ENCODE results near the gene TJP2.
"Not testable (repeated sequence)": the region's sequence is repeated elsewhere in the genome, so short reads cannot be mapped to it uniquely, and the experiment has no call there.

TJP2 gene

GRCh38 chr9:69297300-69297980 lies 123.4 kb downstream of the TJP2 start:
- no peak for FAIRE-seq

GRCh38 chr9:69299315-69299714 lies 125.2 kb downstream of the TJP2 start:
- FAIRE-seq = no peak

- no peak for FAIRE-seq
Measured at GRCh38 chr9:69299826-69300225, 125.7 kb downstream of the TJP2 start.

- FAIRE-seq = no peak
Measured at GRCh38 chr9:69303331-69303730, 129.3 kb downstream of the TJP2 start.

GRCh38 chr9:69306895-69307445 lies 132.9 kb downstream of the TJP2 start:
- not testable (repeated sequence) for FAIRE-seq

- no peak for FAIRE-seq
Measured at GRCh38 chr9:69307446-69308205, 133.5 kb downstream of the TJP2 start.

- no peak for FAIRE-seq
Measured at GRCh38 chr9:69308206-69308931, 134.3 kb downstream of the TJP2 start.

- no peak for FAIRE-seq
Measured at GRCh38 chr9:69313175-69313574, 139.1 kb downstream of the TJP2 start.

- FAIRE-seq = no peak
Measured at GRCh38 chr9:69314547-69314946, 140.5 kb downstream of the TJP2 start.

- no peak for FAIRE-seq
Measured at GRCh38 chr9:69317081-69317480, 143.0 kb downstream of the TJP2 start.

- no peak for FAIRE-seq
Measured at GRCh38 chr9:69317894-69318293, 143.8 kb downstream of the TJP2 start.

GRCh38 chr9:69319324-69320025 lies 145.4 kb downstream of the TJP2 start:
- no peak for FAIRE-seq

- FAIRE-seq = no peak
Measured at GRCh38 chr9:69322256-69322655, 148.2 kb downstream of the TJP2 start.

GRCh38 chr9:69323861-69324260 lies 149.8 kb downstream of the TJP2 start:
- no peak for FAIRE-seq
